Stimulated activated CD4-positive, alpha-beta T cell treated with anti-CD3 and anti-CD28 coated beads, TNF-alpha, amount 100 ng/mL, for 4 hours (primary cell): ENCODE results near the gene HOXD12.

Experiments
- DNase-seq, 3 experiments: peaks; one replicate each; pipeline ENCODE4 v3.0.0-alpha.2; 2020; ENCODE audit warnings: low read depth in 3 of 3

HOXD12 gene

DNA sequence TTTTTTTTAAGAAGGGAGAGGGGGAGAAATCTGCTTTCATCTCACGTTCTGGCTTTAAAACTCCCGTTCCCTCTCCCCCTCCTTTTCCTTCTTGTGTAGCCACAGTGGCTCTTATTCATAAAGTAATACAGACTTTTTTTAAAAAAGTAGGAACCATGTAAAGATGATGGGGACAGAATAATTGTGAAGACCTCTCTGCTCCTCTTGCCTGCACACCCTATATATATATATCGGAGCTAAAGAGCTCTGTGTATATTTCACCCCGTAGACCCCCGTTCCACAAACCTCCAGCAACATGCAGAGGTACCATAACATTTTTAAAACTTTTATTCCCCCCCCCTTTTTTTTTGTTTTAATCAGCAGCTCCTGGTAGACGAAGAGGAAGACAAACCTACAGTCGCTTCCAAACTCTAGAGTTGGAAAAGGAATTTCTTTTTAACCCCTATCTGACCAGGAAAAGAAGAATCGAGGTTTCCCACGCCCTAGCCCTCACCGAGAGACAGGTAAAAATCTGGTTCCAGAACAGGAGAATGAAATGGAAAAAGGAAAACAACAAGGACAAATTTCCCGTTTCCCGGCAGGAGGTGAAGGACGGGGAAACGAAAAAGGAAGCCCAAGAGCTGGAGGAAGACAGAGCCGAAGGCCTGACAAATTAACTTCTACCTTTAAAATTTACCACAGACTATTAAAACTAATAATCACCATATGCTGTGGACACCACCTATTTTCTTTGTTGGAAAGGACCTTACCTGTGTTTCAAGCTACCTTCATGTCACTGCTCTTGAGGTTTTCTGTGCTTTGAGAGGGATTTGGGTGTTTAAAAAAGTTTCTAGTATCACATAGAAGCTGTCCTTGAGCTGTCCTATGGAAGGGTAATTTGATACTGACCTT is 31.6 kb downstream of the HOXD12 start:
- no peak for DNase-seq

- DNase-seq = no peak
These were observed 32.2 kb downstream of the HOXD12 start for GRCh38 chr2:176131848-176132158.

DNA sequence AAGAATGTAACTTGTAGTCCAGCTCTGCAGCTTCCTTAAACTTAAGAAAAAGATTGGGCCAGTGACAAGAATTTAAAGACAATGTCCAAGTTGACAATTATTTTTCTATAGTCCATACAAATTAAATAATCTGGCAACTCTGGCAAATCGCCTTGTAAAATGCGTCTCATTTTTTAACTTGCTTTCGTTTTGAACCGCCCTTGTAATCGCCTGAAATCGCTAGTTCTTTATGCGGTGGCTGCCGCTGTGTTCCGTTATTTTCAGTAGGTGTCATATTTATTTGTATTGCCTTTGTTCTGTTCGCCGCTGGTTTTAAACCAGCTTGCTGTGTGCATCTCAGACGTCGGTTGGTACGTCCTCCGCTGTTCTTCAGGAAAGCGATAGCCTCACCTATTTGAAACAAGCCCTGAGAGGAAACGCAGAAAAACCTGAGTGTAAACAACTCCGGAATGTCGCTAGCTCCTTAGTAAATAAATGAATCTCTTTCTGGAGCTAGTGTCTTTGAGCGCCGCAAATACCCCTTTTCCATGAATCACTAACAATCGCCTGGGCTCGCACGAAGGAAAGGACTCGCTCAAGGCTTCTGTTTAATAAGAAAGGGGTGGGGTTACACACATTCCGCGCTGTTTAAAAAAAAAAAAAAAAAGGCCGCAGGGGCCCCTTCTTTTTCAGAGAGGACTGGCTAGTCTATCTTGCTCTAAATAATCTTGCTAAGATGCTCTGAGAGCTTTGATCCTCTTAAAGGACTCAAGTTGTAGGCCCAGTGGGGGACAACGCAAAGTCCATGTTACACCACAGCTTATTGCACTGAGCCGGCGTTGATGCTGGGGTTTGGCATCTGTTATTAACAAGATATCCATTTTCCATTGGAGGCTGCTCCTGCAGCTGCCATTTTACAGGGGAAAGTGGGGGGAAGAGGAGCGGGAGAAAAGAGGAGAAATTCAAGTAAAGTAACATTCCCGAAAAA is 32.9 kb downstream of the HOXD12 start:
- no peak for DNase-seq

DNA sequence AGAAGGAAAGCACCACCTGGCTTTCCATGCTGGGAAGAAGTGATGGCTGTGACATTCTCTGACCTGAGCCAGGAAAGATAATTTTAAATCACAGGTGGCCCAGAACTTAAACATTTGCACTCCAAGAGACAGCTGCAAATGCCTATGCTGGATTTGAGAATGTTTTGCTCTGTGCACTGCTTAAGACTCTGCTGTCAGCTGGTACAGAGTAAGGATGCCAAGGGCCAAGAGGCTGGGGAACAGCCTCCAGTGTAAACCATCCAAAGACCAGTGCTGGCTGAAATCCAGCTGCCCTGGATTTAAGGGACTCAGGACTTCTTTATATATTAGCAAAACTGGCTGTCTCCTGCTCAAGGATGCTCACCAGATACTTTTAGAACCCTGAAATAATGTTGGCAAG is 33.8 kb downstream of the HOXD12 start:
- no peak for DNase-seq

DNA sequence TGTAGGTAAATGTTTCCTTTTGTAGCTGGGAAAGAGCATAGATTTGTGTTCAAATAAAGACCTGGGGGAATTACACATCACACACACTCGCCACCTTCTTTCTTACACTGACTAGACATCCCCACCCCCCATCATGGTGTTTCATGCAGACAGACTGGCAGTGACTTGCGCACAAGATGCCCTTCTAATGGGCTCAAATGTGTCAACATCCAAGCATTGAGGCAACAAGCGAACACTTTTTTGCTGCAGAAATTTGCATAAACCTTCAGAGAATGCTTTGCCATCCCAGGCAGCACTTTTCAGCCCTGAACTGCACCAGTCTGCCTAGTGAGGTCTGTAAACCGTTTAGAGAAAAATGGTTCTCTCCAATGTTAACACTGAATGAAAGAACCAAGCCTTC is 34.4 kb downstream of the HOXD12 start:
- no peak for DNase-seq

DNA sequence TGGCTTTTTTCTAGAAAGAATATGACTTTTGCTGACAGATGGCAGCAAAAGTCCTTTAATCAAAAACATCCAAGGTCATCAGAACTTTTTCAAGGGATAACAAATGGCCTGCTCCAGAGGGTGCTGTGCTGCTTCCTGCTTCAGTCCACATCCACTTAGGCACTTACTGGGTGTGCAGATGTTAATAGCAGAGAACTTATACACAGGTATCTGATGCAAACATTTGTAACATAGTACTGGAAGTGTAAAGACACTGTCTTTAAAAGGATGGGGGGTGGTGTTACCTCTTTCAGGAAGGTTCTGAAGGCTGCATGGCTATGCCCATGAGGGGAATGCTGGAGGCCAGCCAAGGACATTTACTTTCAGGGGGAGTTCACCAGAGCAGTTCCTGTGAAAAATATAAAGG is 35.4 kb downstream of the HOXD12 start:
- DNase-seq = no peak

GRCh38 chr2:176136374-176137251 is 37.0 kb downstream of the HOXD12 start:
- no peak for DNase-seq

GRCh38 chr2:176137252-176137580 is 37.6 kb downstream of the HOXD12 start:
- no peak for DNase-seq

- no peak for DNase-seq
These were observed 38.3 kb downstream of the HOXD12 start for GRCh38 chr2:176137906-176138305.

GRCh38 chr2:176138526-176138922 is 38.9 kb downstream of the HOXD12 start:
- no peak for DNase-seq

DNA sequence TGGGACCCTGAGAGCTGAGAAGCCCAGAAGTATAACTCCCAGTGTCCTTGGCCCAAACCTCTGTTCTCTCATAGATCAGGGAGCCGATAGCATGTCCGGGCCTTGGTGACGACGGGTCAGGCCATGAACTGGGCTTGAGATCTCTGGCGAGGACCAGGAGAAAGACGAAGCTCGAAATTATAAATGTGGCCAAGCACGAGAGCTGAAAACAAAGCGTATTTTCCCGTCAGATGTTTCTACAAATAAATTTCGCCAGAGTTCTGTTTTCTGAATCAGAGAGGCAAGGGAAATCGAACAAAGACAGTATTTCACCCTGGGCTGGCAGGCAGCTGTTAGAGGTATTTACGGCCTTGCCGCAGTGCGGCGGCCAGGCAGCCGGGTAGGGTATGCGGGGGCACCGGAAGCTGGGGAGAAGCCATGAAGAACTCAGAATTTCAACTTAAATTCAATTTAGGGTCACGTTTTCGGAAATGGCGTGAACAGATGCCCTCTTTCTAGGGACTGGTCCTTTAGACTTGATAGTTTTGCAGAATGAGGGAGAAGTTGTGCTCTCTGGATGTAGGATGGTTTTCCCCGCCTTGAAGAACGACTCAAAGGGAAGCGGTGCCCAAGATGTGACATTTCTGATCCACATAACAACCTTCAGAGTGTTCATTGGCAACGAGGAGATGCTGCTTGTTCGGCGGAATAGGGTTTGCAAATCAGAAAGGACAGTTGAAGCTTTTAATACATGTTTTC is 39.5 kb downstream of the HOXD12 start:
- no peak for DNase-seq

DNA sequence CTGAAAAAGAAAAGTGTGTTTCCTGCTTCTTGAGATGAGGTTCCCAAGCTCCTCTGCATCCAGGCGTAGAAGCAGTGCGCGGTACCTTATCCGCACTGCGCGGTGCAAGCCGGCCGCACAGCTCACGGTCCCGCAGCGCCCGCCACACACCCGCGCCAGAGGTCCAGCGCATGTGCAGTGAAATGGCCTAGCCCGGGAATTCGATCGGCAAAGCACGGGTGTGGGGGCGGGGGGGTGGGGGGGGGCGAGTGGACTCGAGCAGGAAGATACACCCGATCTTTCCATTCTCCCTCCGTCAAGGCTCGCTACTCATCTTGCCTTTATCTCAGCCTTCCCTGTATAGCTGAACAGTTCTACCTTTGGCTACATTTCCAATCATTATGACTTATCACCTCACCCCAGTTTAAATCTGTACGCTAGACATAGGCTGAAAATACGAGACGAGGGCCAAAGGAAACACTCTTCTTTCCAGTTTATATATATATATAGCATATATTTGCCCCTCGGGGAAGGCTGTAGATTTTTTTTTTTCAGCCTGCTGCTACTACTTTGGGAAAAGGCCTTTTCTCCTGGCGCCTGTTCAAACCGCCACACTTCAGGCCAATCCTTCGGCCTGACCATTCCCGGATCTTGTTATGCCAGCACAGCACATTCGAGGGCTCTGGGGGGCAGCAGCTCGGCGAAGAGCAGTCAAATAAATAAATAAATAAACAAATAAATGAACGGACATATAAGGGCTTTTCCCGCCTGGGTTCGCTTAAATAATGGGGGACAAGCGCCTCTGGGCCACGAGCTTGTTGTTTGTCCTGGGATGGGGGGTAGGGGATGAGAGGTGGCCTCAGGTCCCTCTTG is 40.3 kb downstream of the HOXD12 start:
- no peak for DNase-seq

- DNase-seq = peak; percentile 17 to 35 (median 23)
These were observed 41.1 kb downstream of the HOXD12 start for GRCh38 chr2:176140513-176141317.

GRCh38 chr2:176142281-176142680 is 42.7 kb downstream of the HOXD12 start:
- DNase-seq = no peak

DNA sequence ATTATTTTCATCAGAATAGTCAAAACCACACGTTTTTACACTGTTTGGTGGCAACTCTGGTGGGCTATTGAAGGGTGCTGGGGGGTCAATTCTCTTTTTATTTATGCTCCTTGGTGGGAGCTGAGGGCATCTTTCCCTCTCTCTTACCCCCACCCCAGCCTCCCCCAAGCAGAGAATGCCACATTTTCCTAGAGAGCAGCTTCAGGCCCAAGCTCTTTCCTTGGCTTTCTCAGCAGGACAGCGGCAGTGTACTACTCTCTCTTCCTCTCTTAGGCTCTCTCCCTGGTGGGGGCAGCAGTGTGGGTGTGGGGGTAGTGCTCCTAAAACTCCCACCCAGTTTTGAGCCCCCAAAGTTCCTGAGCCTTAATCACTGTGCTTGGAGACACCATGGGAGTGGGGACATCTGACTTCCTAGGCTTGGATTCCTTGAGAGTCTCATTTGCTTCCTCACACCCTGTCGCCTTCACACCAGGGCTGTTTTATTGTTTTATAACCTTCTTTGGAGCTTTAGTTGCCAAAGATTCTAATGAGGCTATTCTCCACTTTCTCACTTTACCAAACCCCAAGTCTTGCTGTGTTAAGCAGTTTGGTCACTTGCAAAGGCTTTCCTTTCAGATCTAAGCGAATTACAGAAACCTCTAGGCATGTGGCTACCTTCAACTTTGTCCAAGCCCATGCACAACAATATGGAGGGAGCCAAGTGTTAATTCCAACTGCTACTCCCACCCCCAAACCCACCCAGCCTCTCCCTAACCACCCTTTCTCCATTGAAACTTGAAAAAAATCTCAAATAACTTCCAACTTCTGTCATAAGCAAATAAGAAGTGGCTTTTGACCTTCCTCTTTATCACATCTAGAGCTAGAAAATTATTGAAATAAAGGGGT is 45.7 kb downstream of the HOXD12 start:
- DNase-seq = no peak

DNA sequence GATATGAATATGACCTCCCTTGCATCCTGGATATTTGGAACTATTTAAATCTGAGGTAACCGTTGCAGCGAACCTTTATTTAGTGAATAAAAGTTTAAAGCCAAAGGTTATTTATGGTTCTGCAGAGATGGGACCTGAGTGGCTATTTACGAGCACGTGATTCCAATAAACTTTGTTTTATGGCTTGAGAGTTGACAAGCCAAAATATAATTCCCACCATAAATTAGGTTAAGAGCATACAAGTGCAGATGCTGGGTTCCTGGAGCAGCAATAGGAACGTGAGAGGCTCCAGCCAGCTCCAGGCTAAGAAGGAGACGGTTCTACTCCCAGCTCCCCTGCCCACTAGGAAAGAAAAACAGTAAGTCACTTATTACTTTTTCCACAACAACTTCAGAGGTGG is 46.5 kb downstream of the HOXD12 start:
- DNase-seq = no peak

DNA sequence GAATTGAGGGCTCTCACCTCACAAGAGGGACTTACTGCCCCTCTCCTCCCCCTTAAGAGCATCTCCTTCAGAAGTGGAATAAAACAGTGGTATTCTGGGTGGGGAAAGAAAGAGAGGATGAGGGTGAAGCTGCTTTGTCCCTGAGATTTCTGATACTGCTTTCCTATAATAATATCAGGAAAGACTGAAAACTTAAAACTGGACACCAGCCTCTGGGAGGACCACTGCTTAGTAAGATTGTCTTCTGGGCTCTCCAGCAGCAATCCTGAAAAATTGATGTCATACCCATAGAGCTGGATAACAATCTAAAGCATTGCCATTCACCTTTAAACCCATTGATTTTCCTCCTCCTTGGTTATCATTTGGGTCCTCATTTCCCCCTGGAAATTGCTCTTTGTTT is 47.0 kb downstream of the HOXD12 start:
- DNase-seq = no peak

- DNase-seq = no peak
These were observed 47.7 kb downstream of the HOXD12 start for GRCh38 chr2:176147210-176147799.
